Measurements from ENCODE around the gene ARID1B. TPM values are rescaled to one million over a fixed set of nuclear protein-coding genes. Genes with fewer than 3 reads are reported as not detected.
A peak's percentile ranks its signal among the peaks of the same experiment; 100 is the strongest.

Gene ARID1B
- total RNA-seq, 6 experiments from 2014 or later, result 32.5 to 44.3 (median 36.5) TPM

GRCh38 chr6:156828280-156828703 lies 51.1 kb downstream of the ARID1B start:
- TF ChIP-seq CTCF (IDR thresholded peaks at IDR 0.05), result no peak
- no peaks in the 10 kb centered on the region; the same call in none of the 2 replicates for H3K27me3 Mint-ChIP-seq (ENCODE audit: insufficient read depth)
- peak overlapping the region; percentile 93 for H3K27ac Mint-ChIP-seq
- H3K36me3 Mint-ChIP-seq (ENCODE audit: low read depth), result 0 out of 2 replicates have a peak, but pooled peaks cover 10% of the 10 kb centered on the region
- H3K9me3 Mint-ChIP-seq, result no peaks in the 10 kb centered on the region
- peaks cover 70% of the 10 kb centered on the region for H3K4me1 Mint-ChIP-seq (ENCODE audit: low read depth)
- H3K4me3 Mint-ChIP-seq, result peak overlapping the region; percentile 74
- DNase-seq, result peak; percentile 91

- TF ChIP-seq CTCF (IDR thresholded peaks at IDR 0.05), result no peak
- H3K27me3 Mint-ChIP-seq (ENCODE audit: insufficient read depth), result no peaks in the 10 kb centered on the region; the same call in none of the 2 replicates
- no peak overlapping the region for H3K4me3 Mint-ChIP-seq
- peaks cover 69% of the 10 kb centered on the region for H3K4me1 Mint-ChIP-seq (ENCODE audit: low read depth)
- 0 out of 2 replicates have a peak, but pooled peaks cover 10% of the 10 kb centered on the region for H3K36me3 Mint-ChIP-seq (ENCODE audit: low read depth)
- no peaks in the 10 kb centered on the region for H3K9me3 Mint-ChIP-seq
- DNase-seq, result no peak
- H3K27ac Mint-ChIP-seq, result no peak overlapping the region
Observed at GRCh38 chr6:156830126-156830525, 52.9 kb downstream of the ARID1B start.

DNA sequence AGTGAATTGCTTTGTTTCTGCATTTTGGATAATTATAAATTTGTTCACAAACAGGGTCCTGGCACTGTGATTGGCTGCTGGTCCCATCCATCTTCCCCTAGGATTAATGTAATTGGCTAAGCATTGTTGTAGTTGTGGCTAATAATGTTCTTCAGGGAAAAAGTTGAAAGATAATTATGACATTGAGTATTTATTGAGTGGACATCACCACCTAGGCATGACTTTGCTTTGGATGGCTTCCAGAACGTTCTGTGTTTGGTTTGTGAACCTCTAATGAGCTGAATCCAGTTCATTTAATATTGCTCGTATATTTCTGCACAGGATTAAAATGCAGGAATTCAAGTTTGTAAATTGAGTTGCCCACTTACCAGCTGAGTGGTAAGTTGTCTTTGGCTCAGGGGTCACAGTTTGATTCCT lies 55.1 kb downstream of the ARID1B start:
- no peaks in the 10 kb centered on the region; the same call in none of the 2 replicates for H3K27me3 Mint-ChIP-seq (ENCODE audit: insufficient read depth)
- no peaks in the 10 kb centered on the region for H3K9me3 Mint-ChIP-seq
- peaks cover 52% of the 10 kb centered on the region for H3K4me1 Mint-ChIP-seq (ENCODE audit: low read depth)
- H3K36me3 Mint-ChIP-seq (ENCODE audit: low read depth), result 0 out of 2 replicates have a peak, but pooled peaks cover 2% of the 10 kb centered on the region
- no peak overlapping the region for H3K27ac Mint-ChIP-seq
- DNase-seq, result peak; percentile 47
- no peak for TF ChIP-seq CTCF (IDR thresholded peaks at IDR 0.05)
- H3K4me3 Mint-ChIP-seq, result no peak overlapping the region

- TF ChIP-seq CTCF (IDR thresholded peaks at IDR 0.05), result no peak
- H3K4me1 Mint-ChIP-seq (ENCODE audit: low read depth), result peaks cover 48% of the 10 kb centered on the region
Observed at GRCh38 chr6:156832669-156833068, 55.5 kb downstream of the ARID1B start.

GRCh38 chr6:156833755-156834154 lies 56.6 kb downstream of the ARID1B start:
- Mint-ChIP-seq H3K36me3 (ENCODE audit: low read depth) (no peaks in the 10 kb centered on the region), H3K9me3 (no peaks in the 10 kb centered on the region), H3K27ac (no peak overlapping the region), H3K27me3 (ENCODE audit: insufficient read depth) (no peaks in the 10 kb centered on the region; the same call in 1 of the 2 replicates), H3K4me3 (no peak overlapping the region), H3K4me1 (ENCODE audit: low read depth) (peaks cover 37% of the 10 kb centered on the region)
- TF ChIP-seq CTCF (IDR thresholded peaks at IDR 0.05), result no peak
- no peak for DNase-seq

More at GRCh38 chr6:156832669-156833068, 55.5 kb downstream of the ARID1B start:
- no peak for DNase-seq
- Mint-ChIP-seq H3K4me3 (no peak overlapping the region), H3K27me3 (ENCODE audit: insufficient read depth) (no peaks in the 10 kb centered on the region; the same call in 1 of the 2 replicates), H3K36me3 (ENCODE audit: low read depth) (no peaks in the 10 kb centered on the region), H3K27ac (no peak overlapping the region), H3K9me3 (no peaks in the 10 kb centered on the region)
